K562 (cell line): ENCODE data around the gene TMEM163. TPM values are rescaled to one million over a fixed set of nuclear protein-coding genes. Genes with fewer than 3 reads are reported as not detected.

Experiments used
- ATAC-seq: fragments of 200-7000 bp; cut with Tn5 transposase; 3 replicates; pipeline ENCODE4 v1.9.1; 2020; ENCODE audit warnings: moderate library complexity
- BruUV-seq: library from RNA; stranded (reverse); fragments of 400-500 nt; replicated peaks from 2 replicates; lab custom pipeline; 2021; lab: Mats Ljungman, UMichigan
- CTCF ChIA-PET: fragments of 300-600 bp; formaldehyde crosslinking; extraction: SDS; loops from one replicate; lab custom pipeline; 2021; ENCODE audit warnings: low intra/inter-chr PET ratio; lab: Yijun Ruan, JAX
- POLR2A ChIA-PET: fragments of 300-600, 350-650 bp; sonication (Branson Sonifier 250); formaldehyde crosslinking; extraction: SDS; loops from one replicate; lab custom pipeline; 2021; ENCODE audit warnings: antibody characterized with exemption, inconsistent platforms; lab: Yijun Ruan, JAX
- DNase-seq, 4 experiments: peaks; one replicate each; pipeline versions ENCODE4 v3.0.0 to v3.0.0-alpha.2; 2011 to 2018; ENCODE audit warnings: low spot score in 3 of 4, mixed read lengths in 3 of 4; ENCODE audit errors: extremely low read depth in 1 of 4
- FAIRE-seq: peaks from 2 replicates; lab custom pipeline; 2011; peaks lifted over from hg19 to GRCh38; lab: Jason Lieb, UNC
- H2AFZ ChIP-seq: 2 replicates; pipeline ENCODE4 v1.6.0; 2011; ENCODE audit warnings: low read depth, low read length, control low read depth, inconsistent platforms
- H3K27ac ChIP-seq: fragments of 200-600 bp; 3 replicates; pipeline ENCODE4 v1.8.0; 2011; ENCODE audit warnings: low read depth, mild to moderate bottlenecking, control low read depth, inconsistent platforms, low read length, moderate library complexity, mixed read lengths; ENCODE audit errors: extremely low read depth
- H3K27me3 ChIP-seq, 2 experiments: fragments of 300-600 bp in 1 of 2; 2 replicates in 1 of 2; 3 replicates in 1 of 2; pipeline versions ENCODE4 v1.6.0 to v1.8.0; 2011; ENCODE audit warnings: inconsistent platforms in 2 of 2, low read length in 2 of 2, mild to moderate bottlenecking in 1 of 2, mixed read lengths in 1 of 2, moderate library complexity in 1 of 2; ENCODE audit not compliant: control insufficient read depth in 2 of 2, insufficient read depth in 2 of 2
- H3K36me3 ChIP-seq: fragments of 300-600 bp; 3 replicates; pipeline ENCODE4 v1.8.0; 2011; ENCODE audit warnings: mild to moderate bottlenecking, low read length, inconsistent platforms; ENCODE audit not compliant: control insufficient read depth, insufficient read depth
- H3K4me1 ChIP-seq, 2 experiments: fragments of 200-600 bp in 1 of 2; replicated peaks in 1 of 2; 2 replicates in 1 of 2; 3 replicates in 1 of 2; pipeline versions ENCODE4 v1.5.1 to v1.8.0; 2011; ENCODE audit warnings: inconsistent platforms in 2 of 2, low read length in 2 of 2, mild to moderate bottlenecking in 1 of 2, mixed read lengths in 1 of 2, moderate library complexity in 1 of 2; ENCODE audit not compliant: control insufficient read depth in 2 of 2, insufficient read depth in 2 of 2
- H3K4me2 ChIP-seq: 2 replicates; pipeline ENCODE4 v1.6.1; 2011; ENCODE audit warnings: low read length, control low read depth, inconsistent platforms, mixed read lengths; ENCODE audit not compliant: insufficient read depth
- H3K4me3 ChIP-seq: fragments of 200-600 bp; sonication (generic), shearing (Covaris generic); 2 replicates; pipeline ENCODE4 v1.5.1; 2016; ENCODE audit warnings: control low read depth, inconsistent platforms
- H3K79me2 ChIP-seq: fragments of 200-600 bp; 3 replicates; pipeline ENCODE4 v1.8.0; 2011; ENCODE audit warnings: low read length, inconsistent platforms; ENCODE audit not compliant: control insufficient read depth, insufficient read depth
- H3K9ac ChIP-seq, 2 experiments: 2 replicates each; pipeline versions ENCODE4 v1.6.0 to v1.6.1; 2011; ENCODE audit warnings: low read depth in 2 of 2, low read length in 2 of 2, control low read depth in 1 of 2, inconsistent platforms in 1 of 2, mild to moderate bottlenecking in 1 of 2, mixed read lengths in 1 of 2; ENCODE audit not compliant: insufficient read depth in 1 of 2
- H3K9me1 ChIP-seq: one replicate; pipeline ENCODE4 v1.6.0; 2011; ENCODE audit warnings: inconsistent platforms, mild to moderate bottlenecking, low read length, moderate library complexity; ENCODE audit not compliant: control insufficient read depth, insufficient read depth
- H3K9me3 ChIP-seq: replicated peaks from 2 replicates; pipeline ENCODE4 v1.5.1; 2011; ENCODE audit warnings: low read depth, low read length, inconsistent platforms; ENCODE audit not compliant: control insufficient read depth, insufficient read depth
- H4K20me1 ChIP-seq: replicated peaks from 2 replicates; pipeline ENCODE4 v1.6.1; 2011; ENCODE audit warnings: low read length, inconsistent platforms, mixed read lengths; ENCODE audit not compliant: control insufficient read depth, insufficient read depth
- CBX5 ChIP-seq: IDR thresholded peaks from 2 replicates; pipeline ENCODE4 v1.6.1; 2014; ENCODE audit warnings: low read depth, borderline replicate concordance
- MAX ChIP-seq: sonication (generic); formaldehyde crosslinking; IDR thresholded peaks from 2 replicates; pipeline ENCODE4 v1.9.0; 2022; ENCODE audit warnings: mild to moderate bottlenecking, missing genetic modification reagents
- TFAP4 ChIP-seq: sonication (generic); formaldehyde crosslinking; IDR thresholded peaks from 2 replicates; pipeline ENCODE4 v1.8.0; 2022; ENCODE audit warnings: missing genetic modification reagents, mild to moderate bottlenecking, moderate library complexity, borderline replicate concordance
- WGBS: fragments of 100-300 bp; shearing (Covaris generic); methylation state at CpG from one replicate; pipeline ENCODE4 v1.1.6; 2016; ENCODE audit warnings: low coverage, mixed read lengths; ENCODE audit not compliant: insufficient coverage; ENCODE audit errors: missing lambda C conversion rate; 5-methylcytosine and 5-hydroxymethylcytosine counted together
- in situ Hi-C: fragments of 300-500 bp; cut with MboI; formaldehyde crosslinking; loops from 4 replicates; pipeline ENCODE4 v1.15.0; 2018; ENCODE audit warnings: inconsistent platforms, mixed read lengths
- intact Hi-C: fragments of 100-400 bp; cut with micrococcal nuclease; formaldehyde crosslinking; loops from 2 replicates; pipeline ENCODE4 v1.14.2; 2022
- polyA plus RNA-seq, 8 experiments: library from polyadenylated mRNA; depleted of rRNA in 4 of 8; stranded (reverse) in 5 of 8; unstranded in 3 of 8; fragments of >200 nt; fragmentation: Nextera tagmentation in 2 of 8; fragmentation: Illumina TruSeq in 1 of 8; extraction: Ambion mirVana in 2 of 8; extraction: Trizol in 1 of 8; gene quantifications; 2 replicates each; pipeline versions ENCODE4 v1.2.1 to v1.2.3, GENCODE V29; 2011 to 2014; ENCODE audit warnings: inconsistent platforms in 1 of 8, missing spikeins in 1 of 8
- total RNA-seq, 7 experiments: library from RNA; depleted of rRNA in 6 of 7; stranded (reverse); fragments of >200 nt in 6 of 7; fragmentation: Illumina TruSeq in 2 of 7; extraction: Trizol in 2 of 7; gene quantifications; 2 replicates each; pipeline versions ENCODE4 v1.2.1 to v1.2.3, GENCODE V29; 2011 to 2021; ENCODE audit warnings: low replicate concordance in 1 of 7

The TMEM163 gene
- total and polyA plus RNA-seq, 9 of the 15 experiments (the other 6 are each of a cell fraction or from before 2014, with no cell fraction given) = 0.04 to 0.68 (median 0.16) TPM; not detected in 3

DNA sequence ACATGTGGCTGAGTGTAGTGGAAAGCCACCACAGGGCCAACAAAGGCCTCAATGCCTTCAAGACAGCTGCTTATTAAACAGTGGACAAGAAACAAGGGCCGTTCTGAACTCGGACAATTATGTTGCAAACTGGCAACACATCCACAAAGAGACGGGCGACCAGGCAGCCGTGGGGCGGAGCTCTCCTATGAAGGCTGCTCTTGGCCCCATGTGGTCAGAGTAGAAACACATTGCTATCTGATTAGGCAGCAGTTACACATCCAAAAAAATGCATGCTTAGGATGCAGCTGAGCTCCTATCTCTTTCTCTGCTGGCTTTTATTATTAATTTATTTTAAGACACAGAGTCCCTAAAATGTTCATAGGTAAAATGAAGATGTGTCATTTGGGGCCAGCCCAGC, 163.4 kb downstream of the TMEM163 start:
- in situ Hi-C loops = no loop called here

More for the DNA sequence above, 163.4 kb downstream of the TMEM163 start:
- no peak overlapping the region for H3K9ac ChIP-seq
- ATAC-seq = no peak
- H3K4me1 ChIP-seq = peaks cover 5 to 6% of the 10 kb centered on the region in 2 experiments; a peak in 3 of 5 replicates
- no peaks in the 10 kb centered on the region for H3K36me3 ChIP-seq
- H3K27me3 ChIP-seq = peaks cover 10 to 42% of the 10 kb centered on the region in 2 experiments; a peak in 3 of 5 replicates
- H3K4me3 ChIP-seq = no peak overlapping the region
- FAIRE-seq = no peak
- no peaks in the 10 kb centered on the region for H3K79me2 ChIP-seq
- ChIA-PET POLR2A (interaction anchor here (1.0 kb wide), 1 partner anchor 22 kb away, joined by 4 read pairs; no protein-coding TSS in a partner anchor), CTCF (no interaction called here)
- H3K4me2 ChIP-seq = no peak overlapping the region
- H3K9me1 ChIP-seq = no peaks in the 10 kb centered on the region
- 7% methylated on average over 6 of the region's 6 CpGs for WGBS
- TF ChIP-seq TFAP4 (CRISPR knock-in tag) (peak; percentile 30; the same call in 1 of the 2 replicates), CBX5 (no peak), MAX (peak; percentile 32; the same call in 1 of the 2 replicates)
- BruUV-seq = no TSS peak
- no peak overlapping the region for H3K27ac ChIP-seq
- DNase-seq = no peak
- no peak overlapping the region for H2AFZ ChIP-seq
- H4K20me1 ChIP-seq = no peaks in the 10 kb centered on the region
- intact Hi-C loops = no loop called here
- H3K9me3 ChIP-seq = no peaks in the 10 kb centered on the region
